Suprapubic skin (tissue), 4 donors: Measurements from ENCODE around the gene TCEAL4. TPM values are rescaled to one million over a fixed set of nuclear protein-coding genes. Genes with fewer than 3 reads are reported as not detected.

Source experiments
- DNase-seq, 2 donors: peaks; one replicate each; pipeline ENCODE4 v3.0.0-alpha.2; 2019; ENCODE audit warnings: low spot score in 2 of 2
- H3K27ac ChIP-seq: fragments of 200-600 bp; sonication (generic); one replicate; pipeline ENCODE4 v1.5.1; 2019
- H3K27me3 ChIP-seq: fragments of 200-600 bp; sonication (generic); one replicate; pipeline ENCODE4 v1.5.1; 2019
- H3K36me3 ChIP-seq: fragments of 200-600 bp; sonication (generic); one replicate; pipeline ENCODE4 v1.5.1; 2019
- H3K4me1 ChIP-seq: fragments of 200-600 bp; sonication (generic); one replicate; pipeline ENCODE4 v1.5.1; 2019
- H3K4me3 ChIP-seq: fragments of 200-600 bp; sonication (generic); one replicate; pipeline ENCODE4 v1.5.1; 2019; ENCODE audit warnings: mild to moderate bottlenecking
- H3K9me3 ChIP-seq: fragments of 200-600 bp; sonication (generic); one replicate; pipeline ENCODE4 v1.5.1; 2019
- EP300 ChIP-seq: sonication (generic); formaldehyde crosslinking; IDR thresholded peaks from one replicate; pipeline ENCODE4 v1.6.1; 2017; ENCODE audit warnings: antibody characterized with exemption
- POLR2A ChIP-seq, 2 donors: fragments of 450-650 bp; IDR thresholded peaks; one replicate each; pipeline ENCODE4 v1.6.1; 2017; ENCODE audit warnings: antibody characterized with exemption in 2 of 2, mild to moderate bottlenecking in 2 of 2, moderate library complexity in 2 of 2
- POLR2AphosphoS5 ChIP-seq, 3 donors: sonication (generic); formaldehyde crosslinking; IDR thresholded peaks; one replicate each; pipeline ENCODE4 v1.6.1; 2017; ENCODE audit warnings: antibody characterized with exemption in 3 of 3
- WGBS: methylation state at CpG from one replicate; pipeline ENCODE4 v1.1.5; 2018; 5-methylcytosine and 5-hydroxymethylcytosine counted together
- total RNA-seq, 4 donors: library from RNA; depleted of rRNA; stranded (reverse); fragments of >200 nt; gene quantifications; one replicate each; pipeline ENCODE4 v1.1.0, GENCODE V29; 2016
- TF ChIP-seq, protein P1 (sequence below), 2 donors: fragments of 200-600 bp in 1 of 2; fragments of 450-650 bp in 1 of 2; sonication (generic) in 1 of 2; IDR thresholded peaks; one replicate each; pipeline ENCODE4 v1.5.1; 2016 to 2019; ENCODE audit warnings: antibody characterized with exemption in 2 of 2, mild to moderate bottlenecking in 1 of 2, moderate library complexity in 1 of 2

TCEAL4 gene
- 10 to 100 TPM; 56.3 to 71.1 (median 67.4) TPM for total RNA-seq

DNA sequence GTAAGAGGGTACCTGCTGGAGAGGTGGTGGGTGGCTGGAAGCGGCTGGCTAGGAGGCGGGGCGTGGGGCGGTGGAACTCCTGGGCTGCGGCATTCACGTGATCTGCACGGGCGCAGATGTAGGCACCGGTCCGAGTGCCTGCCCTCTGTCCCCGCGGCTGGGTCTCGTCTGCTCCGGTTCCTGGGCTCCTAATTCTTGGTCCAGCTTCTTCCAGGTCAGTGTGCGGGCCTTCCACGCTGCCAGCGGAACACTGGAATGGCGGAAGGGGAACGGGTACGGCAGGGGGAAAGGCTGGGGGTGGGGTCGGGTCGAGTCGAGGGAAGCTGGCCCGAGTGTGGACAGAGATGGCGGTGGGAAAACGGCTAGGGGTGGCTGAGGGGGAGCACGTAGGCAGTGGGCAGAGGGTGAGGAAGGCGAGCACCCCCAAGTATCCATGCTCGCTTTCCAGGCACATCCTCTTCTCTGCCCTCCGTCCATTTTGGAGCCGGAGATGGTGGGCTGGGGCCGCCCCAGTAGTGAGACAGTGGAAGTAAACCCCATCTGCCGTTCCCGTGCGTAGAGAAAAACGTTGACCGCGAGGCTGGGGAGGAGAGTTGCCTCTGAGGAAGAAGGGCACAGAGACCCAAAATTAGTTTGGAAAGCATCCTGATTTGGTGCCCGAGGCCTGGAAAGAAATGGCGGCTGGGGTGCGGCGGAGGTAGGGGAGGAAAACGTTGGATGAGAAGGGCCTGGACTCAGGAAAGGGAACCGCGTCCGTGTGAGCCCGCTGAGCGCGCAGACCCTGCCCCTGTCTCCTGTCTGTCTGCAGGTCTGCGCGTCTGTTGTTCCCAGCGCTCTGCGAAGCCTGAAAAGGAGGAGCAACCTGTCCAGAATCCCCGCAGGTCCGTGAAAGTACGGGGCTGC, at the start of gene TCEAL4:
Gene TCEAL4 (plus strand): TSS at position 105 of the 903 bp plus-strand sequence. CDS start 1,161 bp downstream, outside the sequence.
- DNase-seq = peak; percentile 73 to 80
- TF ChIP-seq, protein P1, sequence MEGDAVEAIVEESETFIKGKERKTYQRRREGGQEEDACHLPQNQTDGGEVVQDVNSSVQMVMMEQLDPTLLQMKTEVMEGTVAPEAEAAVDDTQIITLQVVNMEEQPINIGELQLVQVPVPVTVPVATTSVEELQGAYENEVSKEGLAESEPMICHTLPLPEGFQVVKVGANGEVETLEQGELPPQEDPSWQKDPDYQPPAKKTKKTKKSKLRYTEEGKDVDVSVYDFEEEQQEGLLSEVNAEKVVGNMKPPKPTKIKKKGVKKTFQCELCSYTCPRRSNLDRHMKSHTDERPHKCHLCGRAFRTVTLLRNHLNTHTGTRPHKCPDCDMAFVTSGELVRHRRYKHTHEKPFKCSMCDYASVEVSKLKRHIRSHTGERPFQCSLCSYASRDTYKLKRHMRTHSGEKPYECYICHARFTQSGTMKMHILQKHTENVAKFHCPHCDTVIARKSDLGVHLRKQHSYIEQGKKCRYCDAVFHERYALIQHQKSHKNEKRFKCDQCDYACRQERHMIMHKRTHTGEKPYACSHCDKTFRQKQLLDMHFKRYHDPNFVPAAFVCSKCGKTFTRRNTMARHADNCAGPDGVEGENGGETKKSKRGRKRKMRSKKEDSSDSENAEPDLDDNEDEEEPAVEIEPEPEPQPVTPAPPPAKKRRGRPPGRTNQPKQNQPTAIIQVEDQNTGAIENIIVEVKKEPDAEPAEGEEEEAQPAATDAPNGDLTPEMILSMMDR (IDR thresholded peaks at IDR 0.05) = no peak
- TF ChIP-seq EP300 = no peak
- no peak for TF ChIP-seq POLR2A (IDR thresholded peaks at IDR 0.05)
- TF ChIP-seq POLR2AphosphoS5 (IDR thresholded peaks at IDR 0.05) = no peak
- no peaks in the 10 kb centered on the region for H3K36me3 ChIP-seq
- H3K4me1 ChIP-seq = peaks cover 12% of the 10 kb centered on the region
- H3K9me3 ChIP-seq = no peaks in the 10 kb centered on the region
- peak within 1 kb of the TSS; percentile 69 for H3K4me3 ChIP-seq
- 15% methylated on average over 56 of the region's 56 CpGs for WGBS
- peak within 1 kb of the TSS; percentile 86 for H3K27ac ChIP-seq
- no peaks in the 10 kb centered on the region for H3K27me3 ChIP-seq

DNA sequence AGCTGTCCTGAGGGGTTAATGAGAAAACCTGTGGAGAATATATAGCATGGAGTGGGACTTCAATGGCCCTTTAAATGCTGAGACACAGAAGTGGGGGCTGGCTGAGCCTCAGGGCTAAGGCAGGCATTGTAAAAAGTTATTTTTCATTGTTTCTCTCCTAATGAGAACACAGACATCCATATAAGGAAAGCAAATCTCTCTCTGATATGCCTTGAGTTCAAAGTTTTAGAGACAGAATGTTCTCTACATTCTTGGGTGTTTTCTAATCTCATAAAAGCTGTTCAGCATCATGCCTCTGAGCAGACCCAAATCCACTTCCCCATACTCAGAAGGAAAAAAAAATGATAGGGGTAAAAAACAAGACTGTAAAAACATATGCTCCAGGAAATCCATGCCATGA, 49.2 kb upstream of the TCEAL4 start:
- H3K27ac ChIP-seq = peak overlapping the region; percentile 77
- H3K4me3 ChIP-seq = no peak overlapping the region
- H3K4me1 ChIP-seq = peaks cover 5% of the 10 kb centered on the region
- no peak for DNase-seq
- TF ChIP-seq POLR2AphosphoS5 (IDR thresholded peaks at IDR 0.05) = no peak
- no peak for TF ChIP-seq POLR2A (IDR thresholded peaks at IDR 0.05)
- TF ChIP-seq, protein P1 (IDR thresholded peaks at IDR 0.05) = no peak
- no peak for TF ChIP-seq EP300
- no peaks in the 10 kb centered on the region for H3K36me3 ChIP-seq
- H3K27me3 ChIP-seq = no peaks in the 10 kb centered on the region
- no peaks in the 10 kb centered on the region for H3K9me3 ChIP-seq

DNA sequence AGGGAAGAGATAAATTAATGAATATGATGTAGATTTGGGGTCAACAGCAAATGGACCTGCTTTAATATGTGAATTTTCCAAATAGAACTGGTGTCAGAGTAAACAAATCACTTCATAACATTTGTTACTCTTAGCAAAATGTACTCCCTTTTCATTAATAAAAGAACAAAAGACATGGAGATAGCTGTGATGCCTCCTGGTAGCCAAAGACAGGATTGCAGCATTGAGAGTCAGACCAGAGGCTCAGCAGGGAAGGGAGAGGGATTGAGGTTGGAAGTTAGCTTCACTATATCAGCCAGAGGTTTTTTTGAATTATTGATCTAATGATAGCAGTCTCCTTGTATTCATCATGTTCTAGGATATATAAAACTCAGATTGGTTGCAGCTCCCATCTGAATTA, 48.6 kb upstream of the TCEAL4 start:
- no peak for DNase-seq
- TF ChIP-seq POLR2AphosphoS5 (IDR thresholded peaks at IDR 0.05) (no peak), EP300 (no peak), POLR2A (IDR thresholded peaks at IDR 0.05) (no peak)
- TF ChIP-seq, protein P1 (IDR thresholded peaks at IDR 0.05) = no peak
- Histone ChIP-seq H3K27me3 (no peaks in the 10 kb centered on the region), H3K36me3 (no peaks in the 10 kb centered on the region), H3K9me3 (no peaks in the 10 kb centered on the region), H3K4me3 (no peak overlapping the region), H3K4me1 (peaks cover 5% of the 10 kb centered on the region), H3K27ac (peak overlapping the region; percentile 77)

DNA sequence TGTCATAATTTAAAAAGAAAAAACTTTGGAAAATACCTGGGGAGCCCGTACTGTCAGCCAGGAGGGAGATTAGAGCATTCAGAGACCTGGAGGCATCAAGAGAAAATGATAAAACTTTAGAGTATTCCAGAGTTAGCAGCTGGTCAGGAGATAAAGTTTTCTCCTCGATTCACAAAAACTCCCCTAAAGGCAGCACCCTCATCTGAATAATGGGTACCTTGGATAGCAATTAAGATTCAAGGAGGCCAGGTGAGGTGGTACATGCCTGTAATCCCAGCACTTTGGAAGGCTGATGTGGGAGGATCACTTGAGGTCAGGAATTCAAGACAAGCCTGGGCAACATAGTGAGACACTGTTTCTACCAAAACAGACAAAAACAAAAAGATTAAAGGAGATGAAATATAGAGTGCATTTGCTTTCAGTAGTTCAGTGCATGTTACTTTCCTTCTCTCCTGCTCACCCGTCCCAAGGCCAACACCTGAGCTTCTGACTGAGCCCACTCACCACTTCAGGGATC, 47.4 kb upstream of the TCEAL4 start:
- DNase-seq = no peak
- Histone ChIP-seq H3K36me3 (no peaks in the 10 kb centered on the region), H3K27me3 (no peaks in the 10 kb centered on the region), H3K4me1 (peaks cover 5% of the 10 kb centered on the region), H3K4me3 (no peak overlapping the region), H3K9me3 (no peaks in the 10 kb centered on the region), H3K27ac (peak overlapping the region; percentile 73)
- WGBS = 45% methylated on average over 3 of the region's 3 CpGs
- TF ChIP-seq EP300 = no peak

DNA sequence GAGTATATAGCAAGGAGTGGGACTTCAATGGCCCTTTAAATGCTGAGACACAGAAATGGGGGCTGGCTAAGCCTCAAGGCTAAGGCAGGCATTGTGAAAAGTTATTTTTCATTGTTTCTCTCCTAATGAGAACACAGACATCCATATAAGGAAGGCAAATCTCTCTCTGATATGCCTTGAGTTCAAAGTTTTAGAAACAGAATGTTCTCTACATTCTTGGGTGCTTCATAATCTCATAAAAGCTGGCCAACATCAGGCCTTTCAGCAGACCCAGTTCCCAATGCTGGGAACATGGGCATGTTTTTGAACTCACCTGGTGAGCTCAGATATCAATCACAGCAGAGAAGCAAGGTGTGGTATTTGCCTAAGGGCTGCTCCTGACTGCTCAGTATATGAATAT, 46.6 kb upstream of the TCEAL4 start:
- H3K27me3 ChIP-seq = no peaks in the 10 kb centered on the region
- H3K4me3 ChIP-seq = no peak overlapping the region
- H3K4me1 ChIP-seq = peaks cover 5% of the 10 kb centered on the region
- peak overlapping the region; percentile 73 for H3K27ac ChIP-seq
- no peaks in the 10 kb centered on the region for H3K36me3 ChIP-seq
- no peak for DNase-seq
- TF ChIP-seq POLR2AphosphoS5 (IDR thresholded peaks at IDR 0.05) = no peak
- TF ChIP-seq, protein P1 (IDR thresholded peaks at IDR 0.05) = no peak
- TF ChIP-seq POLR2A (IDR thresholded peaks at IDR 0.05) = no peak
- TF ChIP-seq EP300 = no peak
- no peaks in the 10 kb centered on the region for H3K9me3 ChIP-seq
